Pancreas (tissue), 10 donors: ENCODE measurements around the gene CD40. TPM values are rescaled to one million over a fixed set of nuclear protein-coding genes. Genes with fewer than 3 reads are reported as not detected.

Experiments
- ATAC-seq, 4 donors: fragments of 200-7000 bp; cut with Tn5 transposase; one replicate each; pipeline versions ENCODE4 v1.8.0 to v1.9.1; 2020; ENCODE audit warnings: mild to moderate bottlenecking in 4 of 4, moderate library complexity in 4 of 4
- DNase-seq, 6 donors: peaks; one replicate each; pipeline ENCODE4 v3.0.0-alpha.2; 2020
- FAIRE-seq: peaks from 2 replicates; lab custom pipeline; 2012; peaks lifted over from hg19 to GRCh38; lab: Jason Lieb, UNC
- H3K27ac ChIP-seq, 4 donors: fragments of 200-600 bp; sonication (generic); 1 replicate in 3 of 4; 2 replicates in 1 of 4; pipeline versions ENCODE4 v1.5.0 to v1.8.0; 2020
- H3K27me3 ChIP-seq, 4 donors: fragments of 200-600 bp; one replicate each; pipeline ENCODE4 v1.8.0; 2021
- H3K36me3 ChIP-seq, 3 donors: fragments of 200-600 bp; sonication (generic) in 1 of 3; one replicate each; pipeline versions ENCODE4 v1.5.0 to v1.8.0; 2020 to 2021
- H3K4me1 ChIP-seq, 3 donors: fragments of 200-600 bp; one replicate each; pipeline ENCODE4 v1.8.0; 2021
- H3K4me3 ChIP-seq, 4 donors: fragments of 200-600 bp; sonication (generic) in 2 of 4; one replicate each; pipeline versions ENCODE4 v1.5.0 to v1.8.0; 2020 to 2021
- H3K9me3 ChIP-seq, 4 donors: fragments of 200-600 bp; one replicate each; pipeline ENCODE4 v1.8.0; 2021
- CTCF ChIP-seq, 4 donors: fragments of 200-600 bp; sonication (generic) in 3 of 4; IDR thresholded peaks; one replicate each; pipeline versions ENCODE4 v1.5.0 to v1.8.0; 2021; ENCODE audit warnings: antibody characterized with exemption in 4 of 4
- WGBS, 2 donors: extraction: QIAGEN DNeasy Blood & Tissue Kit; methylation state at CpG; one replicate each; pipeline ENCODE4 v1.1.7; 2013; 5-methylcytosine and 5-hydroxymethylcytosine counted together
- intact Hi-C, 3 donors: fragments of 100-400 bp; cut with DNase I; formaldehyde crosslinking; loops; one replicate each; pipeline versions ENCODE4 v1.11.1 to v1.14.2; 2022
- polyA plus RNA-seq, 2 donors: library from polyadenylated mRNA; stranded (reverse); fragments of 200-250 nt; gene quantifications; one replicate each; pipeline ENCODE4 v1.2.3, GENCODE V29; 2013
- total RNA-seq, 6 donors: library from RNA; stranded (reverse); fragmentation: NEBNext Ultra II Directional in 4 of 6; extraction: Animal tissue kit (Norgen Biotek cat#: 25700) in 4 of 6; gene quantifications; one replicate each; pipeline versions ENCODE4 v1.2.1 to v1.2.4, GENCODE V29; 2021 to 2023
- donor health status: healthy with polysubstance abuse.
- donor health status: DM: no; HTN: no; CAD: no; lungs with moderate emphysema.
- donor health status: DM: no; HTN: no; CAD: no.
- donor health status: control.
- donor health status: control.
- donor health status: Bipolar disorder and iron deficiency.
- donor health status: DM: yes; HTN: yes; CAD: no.
- donor health status: DM: no; HTN: no; CAD: no.
- donor health status: DM: no; HTN: no; CAD: no.
- donor health status: DM: yes; HTN: yes; CAD: no.

CD40 gene
- total and polyA plus RNA-seq, 8 donors, result 8.4 to 20.8 (median 9.7) TPM

GRCh38 chr20:46137816-46138215 is 19.7 kb downstream of the CD40 start:
- intact Hi-C loops, result loop anchor here in 1 of 3 donors (10.0 kb wide), 1 partner anchor 207 kb away; no protein-coding TSS in a partner anchor

GRCh38 chr20:46139266-46139889 is 21.3 kb downstream of the CD40 start:
- no peak for DNase-seq
- no peak for ATAC-seq
- 40 to 51% methylated on average over 8 of the region's 8 CpGs for WGBS, 2 donors
- Histone ChIP-seq H3K4me1 (no peaks in the 10 kb centered on the region), H3K9me3 (no peaks in the 10 kb centered on the region), H3K27ac (no peak overlapping the region), H3K36me3 (no peaks in the 10 kb centered on the region), H3K4me3 (no peak overlapping the region), H3K27me3 (no peaks in the 10 kb centered on the region)
- no peak for FAIRE-seq
- TF ChIP-seq CTCF (IDR thresholded peaks at IDR 0.05), result no peak
- intact Hi-C loops, result loop anchor here in 1 of 3 donors (10.0 kb wide), 1 partner anchor 205 kb away; no protein-coding TSS in a partner anchor

More at GRCh38 chr20:46137816-46138215, 19.7 kb downstream of the CD40 start:
- ATAC-seq (no peak), FAIRE-seq (no peak), DNase-seq (no peak)
- 57 to 81% methylated on average over 5 of the region's 5 CpGs for WGBS, 2 donors
- H3K27me3 ChIP-seq, result no peaks in the 10 kb centered on the region
- H3K4me3 ChIP-seq, result no peak overlapping the region
- no peaks in the 10 kb centered on the region for H3K9me3 ChIP-seq
- no peak overlapping the region for H3K27ac ChIP-seq
- H3K36me3 ChIP-seq, result no peaks in the 10 kb centered on the region
- no peak for TF ChIP-seq CTCF (IDR thresholded peaks at IDR 0.05)
- no peaks in the 10 kb centered on the region for H3K4me1 ChIP-seq

- DNase-seq (peak in 2 of 6 donors; percentile 9 to 39), ATAC-seq (peak in 2 of 4 donors; percentile 36 to 53), FAIRE-seq (no peak)
- H3K4me1 ChIP-seq, result no peaks in the 10 kb centered on the region
- WGBS, 2 donors, result 40 to 43% methylated on average over 5 of the region's 5 CpGs
- intact Hi-C loops, result loop anchor here in 1 of 3 donors (10.0 kb wide), 1 partner anchor 205 kb away; no protein-coding TSS in a partner anchor
- no peaks in the 10 kb centered on the region for H3K27me3 ChIP-seq
- no peak overlapping the region for H3K27ac ChIP-seq
- no peak for TF ChIP-seq CTCF (IDR thresholded peaks at IDR 0.05)
- H3K36me3 ChIP-seq, result no peaks in the 10 kb centered on the region
- H3K4me3 ChIP-seq, result no peak overlapping the region
- H3K9me3 ChIP-seq, result no peaks in the 10 kb centered on the region
These were observed 21.9 kb downstream of the CD40 start for GRCh38 chr20:46139908-46140482.

- Histone ChIP-seq H3K9me3 (no peaks in the 10 kb centered on the region), H3K36me3 (no peaks in the 10 kb centered on the region), H3K27ac (no peak overlapping the region), H3K27me3 (no peaks in the 10 kb centered on the region), H3K4me3 (no peak overlapping the region), H3K4me1 (no peaks in the 10 kb centered on the region)
- DNase-seq, result no peak
- no peak for FAIRE-seq
- intact Hi-C loops, result no loop called here
- ATAC-seq, result no peak
- TF ChIP-seq CTCF (IDR thresholded peaks at IDR 0.05), result no peak
- 40 to 45% methylated on average over 5 of the region's 5 CpGs for WGBS, 2 donors
These were observed 24.0 kb downstream of the CD40 start for GRCh38 chr20:46142124-46142523.
